SKM-1 (cell line): ENCODE measurements around the gene RFXANK.
"Not testable (repeated sequence)": the region's sequence is repeated elsewhere in the genome, so short reads cannot be mapped to it uniquely, and the experiment has no call there.

Experiments used
- DNase-seq: peaks from one replicate; lab custom pipeline; 2025; ENCODE audit not compliant: unreplicated experiment; lab: John Stamatoyannopoulos, UW

The RFXANK gene

GRCh38 chr19:19205416-19206410 lies 13.7 kb downstream of the RFXANK start:
- no peak for DNase-seq

- no peak for DNase-seq
Observed at GRCh38 chr19:19206938-19207337, 14.9 kb downstream of the RFXANK start.

GRCh38 chr19:19207637-19208572 lies 15.8 kb downstream of the RFXANK start:
- DNase-seq = no peak

- no peak for DNase-seq
Observed at GRCh38 chr19:19209372-19209771, 17.3 kb downstream of the RFXANK start.

GRCh38 chr19:19211499-19212420 lies 19.7 kb downstream of the RFXANK start, which contains the start of gene NCAN:
Gene NCAN, plus strand, starts transcription at chr19:19211958. Its CDS starts 4,996 bp downstream, at chr19:19216954.
- DNase-seq = no peak

- no peak for DNase-seq
Observed at GRCh38 chr19:19212916-19213315, 20.9 kb downstream of the RFXANK start.

- DNase-seq = no peak
Observed at GRCh38 chr19:19213426-19214158, 21.5 kb downstream of the RFXANK start.

GRCh38 chr19:19214159-19214490 lies 22.1 kb downstream of the RFXANK start:
- no peak for DNase-seq

- no peak for DNase-seq
Observed at GRCh38 chr19:19214892-19215291, 22.8 kb downstream of the RFXANK start.

- no peak for DNase-seq
Observed at GRCh38 chr19:19215792-19216191, 23.7 kb downstream of the RFXANK start.

- no peak for DNase-seq
Observed at GRCh38 chr19:19217099-19217498, 25.0 kb downstream of the RFXANK start.

- DNase-seq = no peak
Observed at GRCh38 chr19:19218911-19219310, 26.9 kb downstream of the RFXANK start.

GRCh38 chr19:19221000-19221399 lies 28.9 kb downstream of the RFXANK start:
- DNase-seq = not testable (repeated sequence)

- no peak for DNase-seq
Observed at GRCh38 chr19:19223060-19223459, 31.0 kb downstream of the RFXANK start.

GRCh38 chr19:19223636-19224035 lies 31.6 kb downstream of the RFXANK start:
- no peak for DNase-seq

- DNase-seq = no peak
Observed at GRCh38 chr19:19224150-19224851, 32.2 kb downstream of the RFXANK start.

GRCh38 chr19:19224852-19225494 lies 32.9 kb downstream of the RFXANK start:
- peak; percentile 28 for DNase-seq

- DNase-seq = no peak
Observed at GRCh38 chr19:19226204-19226603, 34.1 kb downstream of the RFXANK start.

GRCh38 chr19:19226663-19227062 lies 34.6 kb downstream of the RFXANK start:
- no peak for DNase-seq
